ENCODE measurements around the gene COL8A1.

- TF ChIP-seq CTCF (IDR thresholded peaks at IDR 0.05) (no peak), POLR2A (IDR thresholded peaks at IDR 0.05) (no peak)
Measured at GRCh38 chr3:99659032-99659431, 20.6 kb downstream of the COL8A1 start.
